Panc1 (cell line): Measurements from ENCODE around the gene PREB. TPM values are rescaled to one million over a fixed set of nuclear protein-coding genes. Genes with fewer than 3 reads are reported as not detected.

Experiments
- ATAC-seq: fragments of 200-7000 bp; cut with Tn5 transposase; 2 replicates; pipeline ENCODE4 v1.9.1; 2020; ENCODE audit warnings: mild to moderate bottlenecking, moderate library complexity
- BruUV-seq: library from RNA; stranded (reverse); fragments of 400-500 nt; replicated peaks from 2 replicates; lab custom pipeline; 2021; lab: Mats Ljungman, UMichigan
- CTCF ChIA-PET: fragments of 300-600 bp; sonication (Branson Sonifier 250); formaldehyde crosslinking; loops from one replicate; lab custom pipeline; 2022; ENCODE audit warnings: antibody characterized with exemption; lab: Charles Lee
- POLR2A ChIA-PET: fragments of 300-600 bp; sonication (Branson Sonifier 250); formaldehyde crosslinking; loops from one replicate; lab custom pipeline; 2022; ENCODE audit warnings: antibody characterized with exemption; lab: Charles Lee
- DNase-seq: peaks from one replicate; pipeline ENCODE4 v3.0.0-alpha.2; 2010; ENCODE audit warnings: low read depth, low spot score
- H3K27ac ChIP-seq: 2 replicates; pipeline ENCODE4 v1.5.1; 2011; ENCODE audit warnings: mild to moderate bottlenecking, low read length, inconsistent platforms
- H3K27me3 ChIP-seq: fragments of 200-500 bp; sonication (Bioruptor generic); 2 replicates; pipeline ENCODE4 v1.6.0; 2014; ENCODE audit warnings: low read length, inconsistent platforms; ENCODE audit not compliant: control insufficient read depth, insufficient read depth
- H3K36me3 ChIP-seq: fragments of 200-500 bp; sonication (Bioruptor generic); 2 replicates; pipeline ENCODE4 v1.5.1; 2014; ENCODE audit warnings: inconsistent platforms, mild to moderate bottlenecking, low read length, moderate library complexity; ENCODE audit not compliant: control insufficient read depth, insufficient read depth
- H3K4me1 ChIP-seq: 2 replicates; pipeline ENCODE4 v1.5.1; 2011; ENCODE audit warnings: inconsistent platforms, mild to moderate bottlenecking, low read length, moderate library complexity; ENCODE audit not compliant: control insufficient read depth, insufficient read depth
- H3K4me3 ChIP-seq, 2 experiments: 2 replicates each; pipeline ENCODE4 v1.5.1; 2011 to 2012; ENCODE audit warnings: low read depth in 2 of 2, low read length in 2 of 2, mild to moderate bottlenecking in 2 of 2, inconsistent platforms in 1 of 2, moderate library complexity in 1 of 2
- H3K9me3 ChIP-seq: fragments of 200-500 bp; sonication (Bioruptor generic); 2 replicates; pipeline ENCODE4 v1.5.1; 2014; ENCODE audit warnings: low read depth, mild to moderate bottlenecking, inconsistent platforms, low read length, moderate library complexity; ENCODE audit not compliant: control insufficient read depth, insufficient read depth
- CTCF ChIP-seq: fragments of 450-650 bp; IDR thresholded peaks from 2 replicates; pipeline ENCODE4 v1.5.1; 2017; ENCODE audit warnings: mild to moderate bottlenecking
- POLR2AphosphoS5 ChIP-seq: IDR thresholded peaks from 2 replicates; pipeline ENCODE4 v1.6.1; 2012; ENCODE audit warnings: mild to moderate bottlenecking, low read depth, low read length, moderate library complexity
- REST ChIP-seq, 2 experiments: IDR thresholded peaks; 2 replicates each; pipeline ENCODE4 v1.6.1; 2011 to 2012; ENCODE audit warnings: low read depth in 2 of 2, control low read depth in 1 of 2, low read length in 1 of 2, mild to moderate bottlenecking in 1 of 2, moderate library complexity in 1 of 2; ENCODE audit not compliant: insufficient read depth in 1 of 2
- SIN3A ChIP-seq: IDR thresholded peaks from 2 replicates; pipeline ENCODE4 v1.6.1; 2012; ENCODE audit warnings: low read depth, mild to moderate bottlenecking, low read length, moderate library complexity, borderline replicate concordance; ENCODE audit not compliant: insufficient read depth
- TCF7L2 ChIP-seq: IDR thresholded peaks from 2 replicates; pipeline ENCODE4 v1.6.1; 2011; ENCODE audit warnings: mild to moderate bottlenecking, low read depth, low read length, inconsistent platforms
- in situ Hi-C: cut with HindIII; loops from 2 replicates; pipeline ENCODE4 v1.10.0; 2016; ENCODE audit warnings: low sequenced_read_pairs, low pct_unique_long_range_greater_than_20kb
- intact Hi-C: fragments of 100-400 bp; cut with micrococcal nuclease; formaldehyde crosslinking; loops from one replicate; pipeline ENCODE4 v1.10.0; 2022; ENCODE audit not compliant: unreplicated experiment
- total RNA-seq: library from RNA; stranded (reverse); gene quantifications from one replicate; pipeline ENCODE4 v1.2.1, GENCODE V29; 2021; ENCODE audit not compliant: unreplicated experiment

The PREB gene
- total RNA-seq, 1 experiment from 2014 or later: 60.9 TPM

GRCh38 chr2:27102329-27102728 lies 32.1 kb downstream of the PREB start:
- Histone ChIP-seq H3K27me3 (no peaks in the 10 kb centered on the region), H3K4me3 (no peak overlapping the region), H3K9me3 (no peaks in the 10 kb centered on the region), H3K27ac (no peak overlapping the region), H3K4me1 (no peaks in the 10 kb centered on the region), H3K36me3 (no peaks in the 10 kb centered on the region)
- CTCF ChIA-PET: interaction anchor here (0.6 to 0.7 kb wide), 2 partner anchors 68 to 200 kb away, joined by 3 to 7 read pairs; no protein-coding TSS in a partner anchor
- intact Hi-C loops: no loop called here
- no peak for ATAC-seq
- in situ Hi-C loops: no loop called here
- no peak for DNase-seq
- BruUV-seq: no TSS peak
- TF ChIP-seq SIN3A (no peak), POLR2AphosphoS5 (no peak), TCF7L2 (no peak), REST (IDR thresholded peaks at IDR 0.05; ENCODE audit: insufficient read depth in 1 of 2, low read depth in 2 of 2, low read length in 1 of 2) (no peak), CTCF (no peak)
- POLR2A ChIA-PET: no interaction called here

GRCh38 chr2:27100036-27100435 lies 34.4 kb downstream of the PREB start:
- no TSS peak for BruUV-seq
- H3K9me3 ChIP-seq: no peaks in the 10 kb centered on the region
- no peak overlapping the region for H3K27ac ChIP-seq
- POLR2A ChIA-PET: no interaction called here
- no peaks in the 10 kb centered on the region for H3K4me1 ChIP-seq
- CTCF ChIA-PET: interaction anchor here (0.5 kb wide), 1 partner anchor 62 kb away, joined by 3 read pairs; no protein-coding TSS in a partner anchor
- H3K27me3 ChIP-seq: no peaks in the 10 kb centered on the region
- ATAC-seq (no peak), DNase-seq (no peak)
- TF ChIP-seq POLR2AphosphoS5: no peak
- TF ChIP-seq SIN3A: no peak
- no peak for TF ChIP-seq REST (IDR thresholded peaks at IDR 0.05; ENCODE audit: insufficient read depth in 1 of 2, low read depth in 2 of 2, low read length in 1 of 2)
- no peak for TF ChIP-seq TCF7L2
- TF ChIP-seq CTCF: no peak
- intact Hi-C loops: no loop called here
- no peaks in the 10 kb centered on the region for H3K36me3 ChIP-seq
- no peak overlapping the region for H3K4me3 ChIP-seq
- in situ Hi-C loops: no loop called here
